GM18951 (cell line): ENCODE data around the gene DNASE2B.

ENCODE experiments used
- POLR2A ChIP-seq: IDR thresholded peaks from 4 replicates; pipeline ENCODE4 v1.6.1; 2011; ENCODE audit warnings: mild to moderate bottlenecking; ENCODE audit not compliant: insufficient read length, insufficient read depth; ENCODE audit errors: extremely low read depth
- in situ Hi-C: fragments of 300-500 bp; cut with MboI; formaldehyde crosslinking; loops from one replicate; pipeline ENCODE4 v1.12.0; 2022; ENCODE audit warnings: low sequenced_read_pairs, mixed read lengths, inconsistent platforms; ENCODE audit not compliant: unreplicated experiment

The DNASE2B gene, protein sequence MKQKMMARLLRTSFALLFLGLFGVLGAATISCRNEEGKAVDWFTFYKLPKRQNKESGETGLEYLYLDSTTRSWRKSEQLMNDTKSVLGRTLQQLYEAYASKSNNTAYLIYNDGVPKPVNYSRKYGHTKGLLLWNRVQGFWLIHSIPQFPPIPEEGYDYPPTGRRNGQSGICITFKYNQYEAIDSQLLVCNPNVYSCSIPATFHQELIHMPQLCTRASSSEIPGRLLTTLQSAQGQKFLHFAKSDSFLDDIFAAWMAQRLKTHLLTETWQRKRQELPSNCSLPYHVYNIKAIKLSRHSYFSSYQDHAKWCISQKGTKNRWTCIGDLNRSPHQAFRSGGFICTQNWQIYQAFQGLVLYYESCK

DNA sequence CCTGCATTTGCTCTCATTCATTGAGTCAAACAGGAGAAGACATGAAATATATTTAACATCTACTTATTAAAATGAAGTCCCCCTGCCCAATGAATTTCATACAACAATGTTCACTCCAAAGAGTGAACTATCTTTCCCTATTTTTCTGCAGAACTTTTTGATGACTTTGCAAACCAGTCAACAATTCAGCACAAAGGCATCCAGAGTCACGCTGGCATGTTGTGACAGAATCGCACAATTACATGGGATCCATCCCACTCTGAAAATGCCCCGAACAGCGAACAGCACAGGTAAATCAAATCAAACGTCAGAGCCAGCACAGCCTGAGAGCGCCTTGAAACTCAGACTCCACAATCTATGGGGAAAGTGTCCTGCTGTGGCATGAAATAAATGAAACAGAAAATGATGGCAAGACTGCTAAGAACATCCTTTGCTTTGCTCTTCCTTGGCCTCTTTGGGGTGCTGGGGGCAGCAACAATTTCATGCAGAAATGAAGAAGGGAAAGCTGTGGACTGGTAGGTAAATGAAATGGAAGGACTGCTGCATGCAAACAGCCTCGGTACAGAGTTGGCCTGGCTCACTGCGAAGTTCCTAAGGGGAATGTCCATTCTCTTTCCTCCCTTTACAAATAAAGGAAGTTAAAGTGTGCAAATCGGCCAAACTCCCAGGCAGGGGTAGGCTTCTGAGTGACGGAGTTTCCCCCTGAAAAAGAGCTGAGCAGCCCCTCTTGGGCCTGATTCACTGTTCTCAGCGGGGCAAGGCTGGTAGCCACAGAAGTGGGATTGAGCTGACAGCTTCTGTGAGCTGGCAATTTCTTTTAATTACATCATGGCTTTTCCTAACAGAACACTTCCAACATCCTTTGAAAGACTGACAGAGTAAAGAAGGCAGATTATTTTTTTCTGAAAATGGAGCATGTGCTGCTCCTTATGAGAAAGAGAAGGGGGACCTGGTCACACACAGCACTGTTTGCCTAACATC is at the start of gene DNASE2B:
DNASE2B (plus strand) TSS at position 310 of the 981 bp plus-strand sequence; CDS start at position 391, 81 bp downstream.
- TF ChIP-seq POLR2A, result no peak
- in situ Hi-C loops, result no loop called here

DNA sequence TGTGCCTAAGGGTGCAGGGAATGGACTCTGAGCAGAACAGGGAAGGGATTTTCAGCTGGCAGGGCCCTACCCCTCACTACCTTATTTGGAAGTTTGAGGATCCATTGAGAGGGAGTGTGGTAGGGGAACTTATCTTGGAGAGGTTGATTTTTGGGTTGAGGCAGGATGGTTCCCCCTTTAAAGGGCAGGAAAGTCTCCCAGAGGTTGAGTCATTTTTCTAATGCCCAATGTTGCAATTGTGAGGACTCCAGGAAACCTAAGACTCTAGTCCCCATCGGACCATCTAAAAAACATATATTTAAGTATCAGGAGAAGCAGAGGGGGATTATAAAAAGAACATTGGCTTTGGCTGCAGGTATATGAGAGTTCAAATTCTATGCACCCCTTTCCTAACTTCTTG is 49.5 kb upstream of the DNASE2B start:
- in situ Hi-C loops, result no loop called here
- TF ChIP-seq POLR2A, result no peak

DNA sequence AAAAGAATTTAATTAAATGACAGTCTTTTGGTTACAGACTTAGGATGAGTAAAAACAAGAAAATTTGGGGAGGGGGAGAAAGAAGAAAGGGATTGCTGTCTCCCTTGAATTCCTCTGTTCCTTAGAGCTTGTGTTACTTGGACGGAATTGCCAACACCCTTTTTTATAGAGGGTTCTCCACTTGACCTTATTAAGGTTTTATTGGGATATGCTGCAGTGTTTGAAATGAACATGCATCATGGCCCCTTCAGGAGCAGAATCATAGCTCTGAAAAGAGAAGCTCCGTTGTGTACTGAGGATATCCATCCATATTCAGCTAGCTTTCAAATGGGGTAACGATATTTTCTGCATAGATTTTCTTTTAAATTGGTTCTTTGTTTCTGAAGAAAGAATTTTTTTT is 48.2 kb upstream of the DNASE2B start:
- in situ Hi-C loops, result no loop called here

DNA sequence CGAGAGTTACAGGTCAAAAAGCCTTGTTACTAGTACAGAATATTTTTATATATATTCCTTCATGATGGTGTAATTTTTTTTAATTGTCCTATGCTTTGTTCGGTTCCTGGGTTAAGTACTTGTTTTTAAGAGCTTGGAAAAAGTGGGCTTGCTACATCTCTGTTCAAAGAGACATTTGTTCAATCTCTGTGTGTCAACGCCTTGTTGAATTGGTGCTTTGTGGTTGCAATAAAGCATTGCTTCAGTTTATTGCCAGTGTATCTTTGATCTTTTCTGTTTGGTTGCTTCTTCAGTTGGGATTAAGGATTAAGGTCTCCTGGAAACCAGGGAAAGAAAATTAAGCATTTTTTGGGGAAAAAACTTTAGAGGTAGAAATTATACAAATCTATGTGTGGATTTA is 47.7 kb upstream of the DNASE2B start:
- no peak for TF ChIP-seq POLR2A
- in situ Hi-C loops, result no loop called here

More for the DNA sequence above, 48.2 kb upstream of the DNASE2B start:
- no peak for TF ChIP-seq POLR2A

DNA sequence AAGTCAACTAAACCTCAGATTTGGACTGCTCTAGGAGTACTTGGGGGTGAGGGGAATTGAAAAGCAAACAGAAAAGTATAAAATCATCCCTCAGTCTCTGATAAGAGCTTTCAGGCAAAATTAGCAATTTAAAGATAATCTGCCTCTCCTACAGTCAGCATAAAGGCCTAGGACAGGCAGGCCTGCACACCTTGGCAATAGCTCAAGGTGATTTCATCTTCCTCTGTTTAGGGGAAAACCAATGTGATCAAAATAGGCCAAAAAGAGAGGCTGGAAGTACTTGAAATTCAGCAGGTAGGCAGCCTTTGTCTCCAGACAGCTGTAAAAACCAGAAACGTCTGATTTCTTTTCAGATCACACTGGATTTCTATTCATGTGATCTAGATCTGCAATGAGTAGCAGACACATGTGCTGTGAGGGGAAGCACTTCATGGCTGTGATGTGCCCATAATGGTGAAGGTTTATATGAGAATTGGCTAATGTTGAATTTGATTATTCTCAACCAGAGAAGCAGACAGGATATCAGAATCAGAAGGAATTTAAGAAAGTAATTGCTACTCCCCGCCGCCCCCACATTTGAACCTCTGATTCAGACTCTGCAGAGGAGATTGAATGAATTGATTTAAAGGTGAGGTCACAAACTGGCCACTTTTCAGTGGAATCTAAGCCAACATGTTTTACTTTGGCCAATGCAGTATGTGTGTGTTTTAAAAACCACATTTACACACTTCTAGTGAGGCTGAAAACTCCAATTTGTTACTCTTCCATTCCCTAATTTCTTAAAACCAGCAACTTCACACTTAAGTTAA is 45.8 kb upstream of the DNASE2B start:
- in situ Hi-C loops, result no loop called here
- TF ChIP-seq POLR2A, result no peak

DNA sequence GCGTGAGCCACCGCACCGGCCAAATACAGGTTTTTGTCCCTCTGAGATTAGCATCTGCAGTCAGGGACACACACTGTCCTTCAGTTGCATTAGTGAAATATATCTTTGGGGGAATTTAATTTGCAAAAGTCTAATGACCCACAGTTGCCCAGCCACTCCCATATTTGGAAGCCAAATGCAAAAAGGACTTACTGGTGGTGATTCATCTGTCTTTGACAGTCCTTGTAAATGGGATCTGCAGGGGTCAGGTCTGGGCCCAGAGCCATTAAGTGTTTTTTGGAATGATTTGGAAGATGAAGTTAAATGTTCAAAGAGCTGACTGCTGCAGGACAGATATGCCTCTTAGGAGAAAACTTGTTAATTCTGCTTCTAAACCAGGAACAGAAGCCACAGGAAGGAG is 44.6 kb upstream of the DNASE2B start:
- in situ Hi-C loops, result no loop called here
- no peak for TF ChIP-seq POLR2A

DNA sequence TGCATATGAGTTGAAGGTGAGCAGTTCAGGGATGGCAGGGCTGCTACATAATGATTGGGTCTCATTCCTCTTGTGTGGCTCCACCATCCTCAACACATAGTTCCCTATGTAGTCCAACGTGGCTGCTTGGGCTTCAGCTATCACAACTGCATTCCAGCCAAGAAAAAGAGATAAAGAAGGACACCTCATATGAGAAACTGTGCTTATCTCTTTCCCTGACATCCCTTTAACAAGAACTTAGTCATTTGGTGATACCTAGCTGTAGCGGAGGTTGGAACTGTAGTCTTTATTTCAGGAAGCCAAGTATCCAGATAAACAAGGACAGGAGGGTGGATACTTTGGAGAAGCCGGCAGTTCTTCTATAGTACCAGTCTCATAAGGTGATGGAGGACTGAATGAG is 42.7 kb upstream of the DNASE2B start:
- no peak for TF ChIP-seq POLR2A
- in situ Hi-C loops, result no loop called here

DNA sequence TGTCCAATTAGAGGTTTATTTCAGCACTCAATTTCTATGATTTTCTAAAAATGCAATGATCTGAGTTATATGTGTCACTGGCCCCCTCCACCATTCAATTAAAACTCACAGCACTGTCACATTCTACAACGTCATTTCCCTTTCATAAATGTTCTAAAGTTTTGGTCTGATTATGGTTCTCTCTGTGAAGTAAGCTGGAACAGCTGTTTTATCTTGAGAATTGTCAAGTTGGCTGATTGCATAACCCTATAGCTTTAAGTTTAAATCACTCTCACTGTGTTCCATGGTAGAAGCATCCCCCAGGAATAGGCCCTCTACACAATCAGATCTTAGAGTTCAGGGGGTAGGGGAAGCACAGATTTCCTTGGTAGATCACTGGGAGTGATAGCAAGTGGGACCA is 41.4 kb upstream of the DNASE2B start:
- no peak for TF ChIP-seq POLR2A
- in situ Hi-C loops, result no loop called here

DNA sequence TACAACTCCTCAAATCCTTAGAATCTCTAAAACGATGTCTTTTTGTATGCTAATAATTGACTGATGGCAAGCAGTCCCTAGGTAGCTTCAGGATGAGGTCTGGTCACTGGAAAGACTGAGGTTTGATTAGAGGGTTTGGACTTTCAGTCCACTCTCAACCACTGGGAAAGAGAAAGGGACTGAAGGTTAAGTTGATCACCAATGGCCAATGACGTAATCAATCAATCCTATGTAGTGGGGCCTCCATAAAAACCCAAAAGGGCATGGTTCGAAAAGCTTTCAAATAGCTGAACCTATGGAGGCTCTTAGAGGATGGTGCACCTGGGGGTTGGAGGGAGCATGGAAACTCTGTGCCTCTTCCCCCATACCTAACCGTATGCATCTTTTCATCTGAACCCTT is 39.6 kb upstream of the DNASE2B start:
- TF ChIP-seq POLR2A, result no peak
- in situ Hi-C loops, result no loop called here

DNA sequence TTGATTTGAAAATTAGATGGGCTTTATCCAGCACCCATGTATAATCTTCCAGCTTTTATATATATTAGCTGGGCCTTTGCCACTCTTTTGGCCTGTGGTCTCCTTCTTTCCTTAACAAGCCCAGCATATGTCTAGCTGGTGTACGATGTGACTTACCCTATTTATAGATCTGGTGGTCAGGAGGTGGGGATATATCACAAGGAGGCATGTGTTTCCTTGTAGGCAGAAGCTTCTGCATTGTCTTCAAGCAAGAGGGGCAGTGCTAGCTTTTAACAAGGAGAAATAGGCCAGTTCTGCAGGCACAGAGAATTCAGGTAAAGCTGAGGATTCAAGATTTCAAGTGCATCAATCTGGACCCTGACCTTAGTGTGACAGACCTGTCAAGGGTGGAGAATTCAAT is 38.0 kb upstream of the DNASE2B start:
- no peak for TF ChIP-seq POLR2A
- in situ Hi-C loops, result no loop called here

DNA sequence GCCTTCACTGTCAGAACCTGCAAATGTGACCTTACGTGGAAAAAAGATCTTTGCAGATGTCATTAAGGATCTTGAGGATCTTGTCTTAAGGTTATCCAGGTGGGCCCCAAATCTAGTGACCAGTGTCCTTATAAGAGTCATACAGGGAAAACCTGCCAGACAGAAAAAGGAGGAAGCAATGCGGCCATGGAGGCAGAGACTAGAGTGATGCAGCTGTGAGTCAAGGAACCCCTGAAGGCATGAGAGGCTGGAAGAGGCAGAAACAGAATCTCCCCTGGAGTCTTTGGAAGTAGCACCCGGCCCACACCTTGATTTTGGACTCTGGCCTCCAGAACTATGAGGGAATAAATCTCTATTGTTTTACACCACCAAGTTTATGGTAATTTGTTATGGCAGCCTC is 36.5 kb upstream of the DNASE2B start:
- in situ Hi-C loops, result no loop called here
- no peak for TF ChIP-seq POLR2A

DNA sequence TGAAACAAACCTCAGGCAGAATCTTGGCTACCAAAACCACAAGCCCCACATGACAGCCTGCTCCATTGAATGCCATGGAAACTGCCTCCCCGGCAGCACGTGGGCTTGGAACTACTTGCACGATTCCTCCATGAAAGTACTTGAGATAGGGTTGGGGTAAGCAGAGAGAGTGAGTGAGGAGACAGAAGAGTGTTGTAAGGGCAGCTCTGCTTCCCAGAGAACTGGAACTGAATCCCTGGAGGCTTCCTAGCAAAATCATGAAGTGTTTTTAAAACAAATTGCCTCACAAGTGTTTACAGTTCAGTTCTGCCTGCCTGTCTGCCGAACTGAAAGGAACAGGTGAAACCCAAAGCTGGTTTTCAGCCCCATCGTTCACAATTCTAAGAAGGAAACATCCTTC is 35.3 kb upstream of the DNASE2B start:
- TF ChIP-seq POLR2A, result no peak
- in situ Hi-C loops, result no loop called here

DNA sequence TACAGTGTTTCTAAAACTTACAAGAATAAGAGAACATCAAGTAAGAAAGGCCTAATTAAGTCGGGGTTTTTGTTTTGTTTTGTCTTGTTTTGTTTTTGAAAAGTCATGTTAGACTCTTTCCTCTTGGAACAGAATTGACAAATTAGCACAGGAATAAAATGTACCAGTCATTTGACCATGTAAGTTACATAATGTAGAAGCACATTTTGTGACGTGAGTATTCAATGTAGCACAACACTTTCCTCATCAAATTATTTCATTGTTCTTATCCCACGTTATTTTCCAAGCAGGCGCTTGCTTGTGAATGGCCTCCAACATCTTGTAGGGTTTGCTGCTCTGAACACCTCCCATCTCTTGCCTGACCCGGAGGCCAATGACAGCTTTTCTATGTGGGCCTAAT is 34.7 kb upstream of the DNASE2B start:
- in situ Hi-C loops, result no loop called here

More for the DNA sequence above, 34.7 kb upstream of the DNASE2B start:
- no peak for TF ChIP-seq POLR2A
